Measurements from ENCODE around the gene DNAJC30.

DNAJC30 gene

GRCh38 chr7:73645643-73646174 lies 37.5 kb downstream of the DNAJC30 start:
- no peak overlapping the region for H3K4me3 Mint-ChIP-seq
- H3K27me3 Mint-ChIP-seq, result peaks cover 62 to 75% of the 10 kb centered on the region in 2 donors
- ATAC-seq (replicated peaks), result no peak
- H3K9me3 Mint-ChIP-seq, result peaks cover 0 to 3% of the 10 kb centered on the region in 2 donors
- H3K36me3 Mint-ChIP-seq, result peaks cover 0 to 3% of the 10 kb centered on the region in 2 donors
- no peak overlapping the region for H3K27ac Mint-ChIP-seq
- no peak for DNase-seq
- H3K4me1 Mint-ChIP-seq, result peaks cover 16 to 18% of the 10 kb centered on the region in 2 donors

- peaks cover 56 to 65% of the 10 kb centered on the region in 2 donors for H3K27me3 Mint-ChIP-seq
- no peak overlapping the region for H3K27ac Mint-ChIP-seq
- peaks cover 16 to 18% of the 10 kb centered on the region in 2 donors for H3K4me1 Mint-ChIP-seq
- peaks cover 0 to 3% of the 10 kb centered on the region in 2 donors for H3K36me3 Mint-ChIP-seq
- ATAC-seq (replicated peaks) (no peak), DNase-seq (no peak)
- H3K9me3 Mint-ChIP-seq, result peaks cover 0 to 3% of the 10 kb centered on the region in 2 donors
- no peak overlapping the region for H3K4me3 Mint-ChIP-seq
Measured at GRCh38 chr7:73644688-73645286, 38.5 kb downstream of the DNAJC30 start.

- Mint-ChIP-seq H3K4me3 (no peak overlapping the region), H3K36me3 (peaks cover 0 to 3% of the 10 kb centered on the region in 2 donors), H3K27me3 (peaks cover 37 to 46% of the 10 kb centered on the region in 2 donors), H3K27ac (no peak overlapping the region), H3K9me3 (peaks cover 0 to 3% of the 10 kb centered on the region in 2 donors), H3K4me1 (peaks cover 0 to 3% of the 10 kb centered on the region in 2 donors)
- ATAC-seq (replicated peaks) (no peak), DNase-seq (no peak)
Measured at GRCh38 chr7:73642834-73643233, 40.4 kb downstream of the DNAJC30 start.

GRCh38 chr7:73638911-73639310 lies 44.3 kb downstream of the DNAJC30 start:
- Mint-ChIP-seq H3K4me1 (no peaks in the 10 kb centered on the region), H3K4me3 (no peak overlapping the region), H3K27ac (no peak overlapping the region), H3K9me3 (peaks cover 0 to 3% of the 10 kb centered on the region in 2 donors), H3K36me3 (peaks cover 0 to 3% of the 10 kb centered on the region in 2 donors), H3K27me3 (peaks cover 19 to 28% of the 10 kb centered on the region in 2 donors)
- DNase-seq (no peak), ATAC-seq (replicated peaks) (no peak)

GRCh38 chr7:73635428-73636200 lies 47.6 kb downstream of the DNAJC30 start:
- ATAC-seq (replicated peaks) (no peak), DNase-seq (no peak)
- Mint-ChIP-seq H3K4me3 (no peak overlapping the region), H3K27ac (no peak overlapping the region), H3K4me1 (no peaks in the 10 kb centered on the region), H3K27me3 (peaks cover 31 to 43% of the 10 kb centered on the region in 2 donors), H3K9me3 (no peaks in the 10 kb centered on the region), H3K36me3 (no peaks in the 10 kb centered on the region)

- Mint-ChIP-seq H3K36me3 (no peaks in the 10 kb centered on the region), H3K4me3 (no peak overlapping the region), H3K27ac (no peak overlapping the region), H3K9me3 (no peaks in the 10 kb centered on the region), H3K4me1 (no peaks in the 10 kb centered on the region), H3K27me3 (peaks cover 36 to 53% of the 10 kb centered on the region in 2 donors)
- no peak for DNase-seq
- no peak for ATAC-seq (replicated peaks)
Measured at GRCh38 chr7:73633844-73634243, 49.4 kb downstream of the DNAJC30 start.

GRCh38 chr7:73633323-73633722 lies 49.9 kb downstream of the DNAJC30 start:
- peaks cover 41 to 59% of the 10 kb centered on the region in 2 donors for H3K27me3 Mint-ChIP-seq
- peak overlapping the region; percentile 32 for H3K27ac Mint-ChIP-seq
- H3K36me3 Mint-ChIP-seq, result no peaks in the 10 kb centered on the region
- DNase-seq (no peak), ATAC-seq (replicated peaks) (no peak)
- no peaks in the 10 kb centered on the region for H3K4me1 Mint-ChIP-seq
- H3K9me3 Mint-ChIP-seq, result no peaks in the 10 kb centered on the region
- H3K4me3 Mint-ChIP-seq, result no peak overlapping the region

- ATAC-seq (replicated peaks), result no peak
- no peak overlapping the region for H3K27ac Mint-ChIP-seq
- no peaks in the 10 kb centered on the region for H3K36me3 Mint-ChIP-seq
- no peaks in the 10 kb centered on the region for H3K4me1 Mint-ChIP-seq
- no peaks in the 10 kb centered on the region for H3K9me3 Mint-ChIP-seq
- no peak for DNase-seq
- H3K27me3 Mint-ChIP-seq, result peaks cover 56 to 75% of the 10 kb centered on the region in 2 donors
- H3K4me3 Mint-ChIP-seq, result no peak overlapping the region
Measured at GRCh38 chr7:73631558-73631957, 51.7 kb downstream of the DNAJC30 start.
